HepG2 (cell line): ENCODE measurements around the gene RASA3. TPM values are rescaled to one million over a fixed set of nuclear protein-coding genes. Genes with fewer than 3 reads are reported as not detected.

Experiments
- ATAC-seq: fragments of 200-7000 bp; cut with Tn5 transposase; 3 replicates; pipeline ENCODE4 v1.9.1; 2020; ENCODE audit warnings: mild to moderate bottlenecking, moderate library complexity
- BruUV-seq: library from RNA; stranded (reverse); fragments of 400-500 nt; replicated peaks from 2 replicates; lab custom pipeline; 2021; lab: Mats Ljungman, UMichigan
- CTCF ChIA-PET: fragments of 300-600 bp; formaldehyde crosslinking; extraction: SDS; loops from one replicate; lab custom pipeline; 2021; ENCODE audit warnings: low total read pairs, inconsistent platforms, low intra/inter-chr PET ratio; lab: Yijun Ruan, JAX
- POLR2A ChIA-PET: fragments of 350-600 bp; sonication (Branson Sonifier 250); formaldehyde crosslinking; loops from one replicate; lab custom pipeline; 2020; ENCODE audit warnings: antibody characterized with exemption, inconsistent platforms; lab: Yijun Ruan, JAX
- DNase-seq: peaks from one replicate; pipeline ENCODE4 v3.0.0-alpha.2; 2015; ENCODE audit warnings: low spot score
- FAIRE-seq: peaks from 3 replicates; lab custom pipeline; 2011; peaks lifted over from hg19 to GRCh38; lab: Jason Lieb, UNC
- H2AFZ ChIP-seq: one replicate; pipeline ENCODE4 v1.6.1; 2011; ENCODE audit warnings: low read length, inconsistent platforms
- H3K27ac ChIP-seq: fragments of 300-600 bp; 3 replicates; pipeline ENCODE4 v1.8.0; 2011; ENCODE audit warnings: mixed run types, mild to moderate bottlenecking, mixed read lengths, low read length, inconsistent platforms; ENCODE audit not compliant: insufficient read depth; ENCODE audit errors: extremely low read length
- H3K27me3 ChIP-seq, 2 experiments: fragments of 200-600 bp in 1 of 2; 2 replicates in 1 of 2; 3 replicates in 1 of 2; pipeline versions ENCODE4 v1.6.0 to v1.8.0; 2011; ENCODE audit warnings: low read length in 2 of 2, mild to moderate bottlenecking in 2 of 2, moderate library complexity in 2 of 2, inconsistent platforms in 1 of 2; ENCODE audit not compliant: insufficient read depth in 2 of 2, control insufficient read depth in 1 of 2
- H3K36me3 ChIP-seq, 2 experiments: fragments of 200-600 bp in 1 of 2; replicated peaks in 1 of 2; 2 replicates in 1 of 2; 3 replicates in 1 of 2; pipeline versions ENCODE4 v1.5.1 to v1.8.0; 2011; ENCODE audit warnings: low read length in 2 of 2, inconsistent platforms in 1 of 2; ENCODE audit not compliant: insufficient read depth in 2 of 2, control insufficient read depth in 1 of 2
- H3K4me1 ChIP-seq: 2 replicates; pipeline ENCODE4 v1.5.1; 2012; ENCODE audit warnings: low read length, inconsistent platforms; ENCODE audit not compliant: insufficient read depth
- H3K4me2 ChIP-seq: 2 replicates; pipeline ENCODE4 v1.6.0; 2011; ENCODE audit warnings: low read depth, low read length, inconsistent platforms
- H3K4me3 ChIP-seq, 3 experiments: fragments of 200-600 bp in 1 of 3; sonication (generic), shearing (Covaris generic) in 1 of 3; replicated peaks in 1 of 3; 2 replicates each; pipeline ENCODE4 v1.5.1; 2011 to 2016; ENCODE audit warnings: low read length in 3 of 3, inconsistent platforms in 2 of 3, low read depth in 2 of 3, mild to moderate bottlenecking in 2 of 3, control low read depth in 1 of 3, mixed read lengths in 1 of 3; ENCODE audit not compliant: insufficient read depth in 1 of 3
- H3K79me2 ChIP-seq: one replicate; pipeline ENCODE4 v1.6.1; 2011; ENCODE audit warnings: low read length, inconsistent platforms; ENCODE audit not compliant: insufficient read depth
- H3K9ac ChIP-seq: 2 replicates; pipeline ENCODE4 v1.6.0; 2011; ENCODE audit warnings: mild to moderate bottlenecking, low read depth, low read length, inconsistent platforms; ENCODE audit not compliant: insufficient read depth
- H3K9me3 ChIP-seq: 2 replicates; pipeline ENCODE4 v1.5.1; 2012; ENCODE audit warnings: mild to moderate bottlenecking, low read length
- H4K20me1 ChIP-seq: 2 replicates; pipeline ENCODE4 v1.6.0; 2011; ENCODE audit warnings: inconsistent platforms, mild to moderate bottlenecking, low read length, moderate library complexity; ENCODE audit not compliant: insufficient read depth
- LCORL ChIP-seq, 2 experiments: fragments of 450-650 bp in 1 of 2; sonication (generic) in 1 of 2; formaldehyde crosslinking in 1 of 2; IDR thresholded peaks; 2 replicates each; pipeline versions ENCODE4 v1.5.0 to v1.6.1; 2017 to 2020; ENCODE audit warnings: antibody characterized with exemption in 1 of 2, missing genetic modification reagents in 1 of 2
- MED13 ChIP-seq: sonication (generic); formaldehyde crosslinking; IDR thresholded peaks from 2 replicates; pipeline ENCODE4 v1.5.0; 2020; ENCODE audit warnings: missing genetic modification reagents
- MYNN ChIP-seq: sonication (generic); formaldehyde crosslinking; IDR thresholded peaks from 2 replicates; pipeline ENCODE4 v1.4.0; 2020; ENCODE audit warnings: mild to moderate bottlenecking, low read depth, missing genetic modification reagents
- POLR2A ChIP-seq, 2 experiments: IDR thresholded peaks; 2 replicates each; pipeline ENCODE4 v1.6.1; 2011; ENCODE audit warnings: low read depth in 2 of 2, low read length in 2 of 2, mild to moderate bottlenecking in 1 of 2, moderate library complexity in 1 of 2; ENCODE audit not compliant: insufficient read depth in 1 of 2
- REPIN1 ChIP-seq: sonication (generic); formaldehyde crosslinking; IDR thresholded peaks from 2 replicates; pipeline ENCODE4 v1.8.0; 2022; ENCODE audit warnings: missing genetic modification reagents, low read depth, mild to moderate bottlenecking, borderline replicate concordance
- SIN3B ChIP-seq: fragments of 150-350 bp; IDR thresholded peaks from 2 replicates; pipeline ENCODE4 v1.6.1; 2014; ENCODE audit warnings: low read length
- SRY ChIP-seq: sonication (generic); formaldehyde crosslinking; IDR thresholded peaks from 2 replicates; pipeline ENCODE4 v1.8.0; 2022; ENCODE audit warnings: mild to moderate bottlenecking, missing genetic modification reagents
- TCF7 ChIP-seq: sonication (generic); IDR thresholded peaks from 2 replicates; pipeline ENCODE4 v1.6.1; 2016; ENCODE audit warnings: antibody characterized with exemption, low read depth
- ZNF235 ChIP-seq: sonication (generic); formaldehyde crosslinking; IDR thresholded peaks from 2 replicates; pipeline ENCODE4 v1.8.1; 2023; ENCODE audit warnings: mild to moderate bottlenecking, missing genetic modification reagents, borderline replicate concordance
- ZNF430 ChIP-seq: sonication (generic); formaldehyde crosslinking; IDR thresholded peaks from 2 replicates; pipeline ENCODE4 v1.9.0; 2021; ENCODE audit warnings: mild to moderate bottlenecking, missing genetic modification reagents
- ZNF773 ChIP-seq: sonication (generic); formaldehyde crosslinking; IDR thresholded peaks from 2 replicates; pipeline ENCODE4 v1.4.0; 2020; ENCODE audit warnings: missing genetic modification reagents, borderline replicate concordance
- WGBS: methylation state at CpG from one replicate; pipeline ENCODE4 v1.1.6; 2017; ENCODE audit warnings: low lambda C conversion rate; 5-methylcytosine and 5-hydroxymethylcytosine counted together
- in situ Hi-C: cut with HindIII; loops from 2 replicates; pipeline ENCODE4 v1.10.0; 2017; ENCODE audit warnings: low pct_unique_long_range_greater_than_20kb; ENCODE audit not compliant: extremely low pct_ligation_motif_present
- intact Hi-C: fragments of 100-400 bp; cut with micrococcal nuclease; formaldehyde crosslinking; loops from one replicate; pipeline ENCODE4 v1.10.0; 2022; ENCODE audit not compliant: unreplicated experiment
- polyA plus RNA-seq, 8 experiments: library from polyadenylated mRNA; depleted of rRNA in 3 of 8; stranded (reverse) in 7 of 8; unstranded in 1 of 8; fragments of >200 nt; fragmentation: Illumina TruSeq in 4 of 8; extraction: Trizol in 4 of 8; gene quantifications; 2 replicates each; pipeline versions ENCODE4 v1.2.1 to v1.2.3, GENCODE V29; 2011 to 2016; ENCODE audit warnings: low read depth in 4 of 8, missing spikeins in 1 of 8, mixed read lengths in 1 of 8; ENCODE audit not compliant: insufficient read depth in 1 of 8
- total RNA-seq, 5 experiments: library from RNA; depleted of rRNA; stranded (reverse); fragments of >200 nt; fragmentation: Illumina TruSeq; extraction: Trizol; gene quantifications; 2 replicates each; pipeline ENCODE4 v1.2.3, GENCODE V29; 2016; ENCODE audit warnings: low read depth in 1 of 5
- TF ChIP-seq, protein P1 (sequence below): sonication (generic); formaldehyde crosslinking; IDR thresholded peaks from 2 replicates; pipeline ENCODE4 v1.5.0; 2020; ENCODE audit warnings: mild to moderate bottlenecking, low read depth, missing genetic modification reagents, borderline replicate concordance
- TF ChIP-seq, protein P2 (sequence below): sonication (generic); formaldehyde crosslinking; IDR thresholded peaks from 2 replicates; pipeline ENCODE4 v1.8.0; 2022; ENCODE audit warnings: low read depth, missing genetic modification reagents
- TF ChIP-seq, protein P3 (sequence below): sonication (generic); formaldehyde crosslinking; IDR thresholded peaks from 2 replicates; pipeline ENCODE4 v1.4.0; 2020; ENCODE audit warnings: missing genetic modification reagents, mild to moderate bottlenecking, borderline replicate concordance

Gene RASA3
- total and polyA plus RNA-seq, 2 of the 13 experiments (the other 11 are each of a cell fraction or from before 2014, with no cell fraction given) = 0.05 TPM; not detected in 1

DNA sequence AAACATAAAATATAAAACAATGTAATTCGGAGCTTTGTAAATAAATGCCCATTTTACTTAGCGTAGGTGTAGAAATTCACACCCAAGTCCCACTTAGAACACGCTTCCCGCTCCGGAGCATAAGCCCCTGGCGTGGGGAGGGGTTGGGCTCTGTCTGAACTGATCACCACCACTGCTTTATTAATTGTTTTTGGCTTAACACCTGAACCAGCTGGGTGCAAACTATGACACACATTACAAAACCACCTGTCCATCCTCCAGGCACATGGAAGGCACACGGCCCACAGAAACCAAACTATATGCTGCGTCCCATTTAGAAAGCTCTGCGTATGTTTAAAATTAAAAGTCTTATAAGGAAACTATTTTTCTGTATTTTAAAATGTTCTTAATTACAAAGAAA lies 25.9 kb downstream of the RASA3 start:
- intact Hi-C loops (no loop called here), in situ Hi-C loops (no loop called here)
- Histone ChIP-seq H3K27ac (no peak overlapping the region), H3K9me3 (no peaks in the 10 kb centered on the region), H3K27me3 (peaks cover 21 to 66% of the 10 kb centered on the region in 2 experiments), H4K20me1 (no peaks in the 10 kb centered on the region), H3K36me3 (no peaks in the 10 kb centered on the region), H3K4me1 (0 out of 2 replicates have a peak, but pooled peaks cover 6% of the 10 kb centered on the region), H3K4me3 (no peak overlapping the region), H2AFZ (no peak overlapping the region)
- WGBS = 26% methylated on average over 9 of the region's 9 CpGs
- no peak for TF ChIP-seq ZNF773 (CRISPR knock-in tag)
- TF ChIP-seq, all 625 proteins: peak for 0
- BruUV-seq = no TSS peak
- DNase-seq (no peak), ATAC-seq (no peak), FAIRE-seq (no peak)
- no peak overlapping the region for H3K9ac ChIP-seq
- ChIA-PET POLR2A (no interaction called here), CTCF (no interaction called here)
- no peaks in the 10 kb centered on the region for H3K79me2 ChIP-seq
- H3K4me2 ChIP-seq = no peak overlapping the region

DNA sequence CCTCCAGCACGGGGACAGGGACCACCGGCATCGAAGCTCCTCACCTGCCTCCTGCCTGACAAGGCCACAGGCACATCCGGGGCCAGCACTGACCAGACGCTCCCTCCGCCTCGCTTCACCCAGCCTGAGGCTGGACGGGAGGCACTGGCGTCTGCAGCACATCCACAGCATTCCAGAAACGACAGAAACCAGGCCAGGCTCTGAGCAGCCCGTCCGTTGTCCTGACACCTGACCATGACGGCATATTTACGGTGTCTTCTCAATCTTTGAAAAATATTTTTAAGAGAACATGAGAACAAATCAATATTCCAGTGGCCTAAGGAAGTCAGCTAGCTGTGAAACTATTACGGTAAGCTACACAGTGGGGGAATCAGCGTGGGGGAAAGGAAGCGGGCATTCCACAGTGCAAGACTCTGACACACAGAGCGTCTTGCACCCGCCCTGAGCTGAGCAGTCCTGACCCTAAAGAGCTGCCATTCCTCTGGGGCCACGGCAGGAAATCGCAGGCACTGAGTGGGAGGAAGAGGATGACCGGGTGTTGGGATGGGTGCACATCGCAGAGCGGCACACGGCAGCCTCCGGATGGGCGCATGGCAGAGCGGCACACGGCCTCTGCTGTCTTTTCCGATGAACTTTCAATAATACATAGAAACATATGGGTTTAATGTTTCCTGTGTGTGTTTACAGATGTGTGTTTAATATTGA lies 26.8 kb downstream of the RASA3 start:
- H3K9ac ChIP-seq = no peak overlapping the region
- no peaks in the 10 kb centered on the region for H4K20me1 ChIP-seq
- no peak overlapping the region for H3K4me3 ChIP-seq
- H3K4me2 ChIP-seq = no peak overlapping the region
- ATAC-seq = no peak
- 35% methylated on average over 23 of the region's 30 CpGs for WGBS
- DNase-seq = no peak
- H3K27ac ChIP-seq = no peak overlapping the region
- H3K36me3 ChIP-seq = no peaks in the 10 kb centered on the region
- intact Hi-C loops (no loop called here), in situ Hi-C loops (no loop called here)
- no TSS peak for BruUV-seq
- peaks cover 20 to 62% of the 10 kb centered on the region in 2 experiments for H3K27me3 ChIP-seq
- no peak overlapping the region for H2AFZ ChIP-seq
- POLR2A ChIA-PET = no interaction called here
- FAIRE-seq = no peak
- no peaks in the 10 kb centered on the region for H3K9me3 ChIP-seq
- 0 out of 2 replicates have a peak, but pooled peaks cover 3% of the 10 kb centered on the region for H3K4me1 ChIP-seq
- H3K79me2 ChIP-seq = no peaks in the 10 kb centered on the region
- CTCF ChIA-PET = no interaction called here
- TF ChIP-seq SIN3B = no peak
- no peak for TF ChIP-seq SRY (CRISPR knock-in tag)
- TF ChIP-seq, protein P1, sequence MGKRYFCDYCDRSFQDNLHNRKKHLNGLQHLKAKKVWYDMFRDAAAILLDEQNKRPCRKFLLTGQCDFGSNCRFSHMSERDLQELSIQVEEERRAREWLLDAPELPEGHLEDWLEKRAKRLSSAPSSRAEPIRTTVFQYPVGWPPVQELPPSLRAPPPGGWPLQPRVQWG (CRISPR knock-in tag) = no peak
- no peak for TF ChIP-seq ZNF430
- no peak for TF ChIP-seq MED13 (CRISPR knock-in tag)
- no peak for TF ChIP-seq LCORL (IDR thresholded peaks at IDR 0.05)
- TF ChIP-seq LCORL (CRISPR knock-in tag; IDR thresholded peaks at IDR 0.05) = no peak
- TF ChIP-seq POLR2A (IDR thresholded peaks at IDR 0.05; ENCODE audit: insufficient read depth in 1 of 2, low read depth in 2 of 2, low read length in 2 of 2) = no peak
- TF ChIP-seq, protein P2, sequence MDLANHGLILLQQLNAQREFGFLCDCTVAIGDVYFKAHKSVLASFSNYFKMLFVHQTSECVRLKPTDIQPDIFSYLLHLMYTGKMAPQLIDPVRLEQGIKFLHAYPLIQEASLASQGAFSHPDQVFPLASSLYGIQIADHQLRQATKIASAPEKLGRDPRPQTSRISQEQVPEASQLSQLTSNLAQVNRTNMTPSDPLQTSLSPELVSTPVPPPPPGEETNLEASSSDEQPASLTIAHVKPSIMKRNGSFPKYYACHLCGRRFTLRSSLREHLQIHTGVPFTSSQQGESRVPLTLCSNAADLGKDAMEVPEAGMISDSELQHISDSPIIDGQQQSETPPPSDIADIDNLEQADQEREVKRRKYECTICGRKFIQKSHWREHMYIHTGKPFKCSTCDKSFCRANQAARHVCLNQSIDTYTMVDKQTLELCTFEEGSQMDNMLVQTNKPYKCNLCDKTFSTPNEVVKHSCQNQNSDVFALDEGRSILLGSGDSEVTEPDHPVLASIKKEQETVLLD (CRISPR knock-in tag) = no peak
- TF ChIP-seq TCF7 = no peak
- TF ChIP-seq MYNN (CRISPR knock-in tag) = no peak
- TF ChIP-seq ZNF235 (CRISPR knock-in tag) = no peak
- TF ChIP-seq, protein P3, sequence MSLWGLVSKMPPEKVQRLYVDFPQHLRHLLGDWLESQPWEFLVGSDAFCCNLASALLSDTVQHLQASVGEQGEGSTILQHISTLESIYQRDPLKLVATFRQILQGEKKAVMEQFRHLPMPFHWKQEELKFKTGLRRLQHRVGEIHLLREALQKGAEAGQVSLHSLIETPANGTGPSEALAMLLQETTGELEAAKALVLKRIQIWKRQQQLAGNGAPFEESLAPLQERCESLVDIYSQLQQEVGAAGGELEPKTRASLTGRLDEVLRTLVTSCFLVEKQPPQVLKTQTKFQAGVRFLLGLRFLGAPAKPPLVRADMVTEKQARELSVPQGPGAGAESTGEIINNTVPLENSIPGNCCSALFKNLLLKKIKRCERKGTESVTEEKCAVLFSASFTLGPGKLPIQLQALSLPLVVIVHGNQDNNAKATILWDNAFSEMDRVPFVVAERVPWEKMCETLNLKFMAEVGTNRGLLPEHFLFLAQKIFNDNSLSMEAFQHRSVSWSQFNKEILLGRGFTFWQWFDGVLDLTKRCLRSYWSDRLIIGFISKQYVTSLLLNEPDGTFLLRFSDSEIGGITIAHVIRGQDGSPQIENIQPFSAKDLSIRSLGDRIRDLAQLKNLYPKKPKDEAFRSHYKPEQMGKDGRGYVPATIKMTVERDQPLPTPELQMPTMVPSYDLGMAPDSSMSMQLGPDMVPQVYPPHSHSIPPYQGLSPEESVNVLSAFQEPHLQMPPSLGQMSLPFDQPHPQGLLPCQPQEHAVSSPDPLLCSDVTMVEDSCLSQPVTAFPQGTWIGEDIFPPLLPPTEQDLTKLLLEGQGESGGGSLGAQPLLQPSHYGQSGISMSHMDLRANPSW (CRISPR knock-in tag) = no peak
- no peak for TF ChIP-seq REPIN1 (CRISPR knock-in tag)
